WI38 (cell line): ENCODE results near the gene NT5C3B.

ENCODE experiments used
- H3K4me3 ChIP-seq: 2 replicates; pipeline ENCODE4 v1.5.1; 2011; ENCODE audit warnings: low read depth, mild to moderate bottlenecking, control low read depth, low read length
- CTCF ChIP-seq: IDR thresholded peaks from 2 replicates; pipeline ENCODE4 v1.5.1; 2012; ENCODE audit warnings: low read depth, mild to moderate bottlenecking, control low read depth, low read length

Gene NT5C3B

GRCh38 chr17:41803049-41804020 is 32.7 kb downstream of the NT5C3B start:
- H3K4me3 ChIP-seq, result no peak overlapping the region
- TF ChIP-seq CTCF, result no peak

DNA sequence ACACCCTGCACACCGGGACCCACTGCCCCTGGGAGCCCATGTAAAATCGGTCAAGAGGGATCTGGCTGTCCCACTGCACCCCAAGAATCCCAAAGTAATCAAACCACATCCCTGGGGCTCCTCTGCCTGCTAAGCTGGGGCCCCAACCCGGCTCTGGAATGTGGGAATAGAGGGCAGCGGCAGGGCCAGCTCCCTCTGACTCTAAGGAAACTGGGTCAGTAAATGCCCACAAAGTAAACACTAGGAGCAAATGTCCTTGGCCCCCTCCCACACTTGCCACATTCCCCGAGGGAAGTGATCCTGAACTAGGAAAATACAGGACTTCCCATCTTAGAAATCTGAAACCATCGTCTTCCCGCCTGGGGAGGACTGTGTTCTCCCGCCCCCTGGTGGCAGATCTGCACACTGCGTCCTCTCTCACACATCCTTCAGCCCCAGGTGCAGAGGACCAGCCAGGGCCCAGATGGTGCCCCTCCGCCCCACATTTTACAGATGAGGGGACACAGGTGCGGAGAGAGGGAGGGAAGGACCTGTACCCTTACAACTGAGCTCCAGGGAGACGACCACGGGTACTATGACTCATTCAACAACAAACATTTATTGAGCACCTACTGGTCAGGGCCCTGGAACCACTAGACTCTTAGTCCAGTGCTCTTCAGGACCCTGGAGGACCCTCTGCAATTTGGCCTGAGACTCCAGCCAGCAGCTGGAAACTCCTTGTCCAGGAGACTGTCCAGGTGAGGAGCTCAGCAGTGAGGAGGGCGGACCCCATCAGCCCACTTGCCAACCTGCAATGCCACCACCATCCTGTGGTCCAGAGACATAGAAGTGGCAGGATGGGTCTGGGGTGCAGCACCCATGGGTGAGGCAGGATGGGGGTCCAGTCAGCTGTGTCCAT is 34.4 kb downstream of the NT5C3B start:
- TF ChIP-seq CTCF, result peak; percentile 88
- no peak overlapping the region for H3K4me3 ChIP-seq

DNA sequence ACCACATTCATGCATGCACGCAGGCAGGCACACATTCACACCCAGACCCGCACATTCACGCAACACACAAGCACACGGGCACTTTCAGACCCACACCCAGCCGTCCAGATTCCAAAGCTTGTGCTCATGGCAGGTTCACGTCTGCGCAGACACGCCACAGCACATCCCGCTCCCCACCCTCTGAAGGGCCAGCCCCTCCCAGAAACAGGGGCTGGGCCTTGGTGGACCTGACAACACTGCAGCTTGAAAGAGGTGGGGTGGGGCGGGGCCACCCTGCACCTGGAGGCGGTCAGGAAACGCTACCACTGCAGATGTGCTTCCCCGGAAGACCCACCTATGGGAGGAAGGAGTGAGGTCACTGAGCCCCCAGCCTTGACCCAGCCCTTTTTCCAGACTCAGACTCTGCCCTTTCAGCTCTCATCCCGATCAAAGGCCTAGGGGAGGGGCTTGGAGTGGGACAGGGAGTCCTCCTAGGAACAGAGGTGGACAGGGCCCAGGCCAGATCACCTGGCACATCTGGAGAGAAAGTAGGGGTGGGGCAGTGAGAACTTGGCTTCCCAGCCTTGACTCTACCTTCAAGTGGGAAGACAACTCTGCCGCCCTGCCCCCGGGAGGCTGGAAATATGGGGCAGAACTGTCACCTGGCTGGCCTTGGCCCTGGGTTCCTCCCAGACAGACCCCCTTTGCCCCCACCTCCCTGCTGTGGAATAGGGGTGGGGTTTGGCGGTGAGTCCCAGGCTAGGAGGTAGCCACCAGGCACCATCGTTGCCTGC is 35.2 kb downstream of the NT5C3B start:
- H3K4me3 ChIP-seq, result no peak overlapping the region
- no peak for TF ChIP-seq CTCF

DNA sequence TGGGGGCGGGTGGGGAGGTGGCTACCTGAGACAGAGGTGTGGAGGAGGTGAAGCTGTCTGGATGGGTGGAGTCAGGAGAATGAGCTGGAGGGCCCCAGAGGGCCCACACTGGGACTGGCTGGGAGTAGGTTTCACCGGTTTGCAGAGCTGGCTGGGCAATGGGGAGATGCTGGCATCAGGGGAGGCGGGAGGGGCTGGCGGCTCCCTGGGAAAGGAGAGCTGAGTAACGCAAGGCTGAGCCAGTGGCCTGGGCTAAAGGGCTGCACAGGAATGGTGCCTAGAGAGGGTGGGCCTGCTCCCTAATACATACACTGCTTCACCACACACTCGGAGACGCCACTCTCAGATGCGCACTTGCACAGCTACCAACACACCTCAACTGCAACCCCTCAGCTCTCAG is 36.7 kb downstream of the NT5C3B start:
- TF ChIP-seq CTCF, result no peak
- H3K4me3 ChIP-seq, result no peak overlapping the region

- no peak overlapping the region for H3K4me3 ChIP-seq
- TF ChIP-seq CTCF, result no peak
These were observed 38.7 kb downstream of the NT5C3B start for GRCh38 chr17:41797377-41797776.

DNA sequence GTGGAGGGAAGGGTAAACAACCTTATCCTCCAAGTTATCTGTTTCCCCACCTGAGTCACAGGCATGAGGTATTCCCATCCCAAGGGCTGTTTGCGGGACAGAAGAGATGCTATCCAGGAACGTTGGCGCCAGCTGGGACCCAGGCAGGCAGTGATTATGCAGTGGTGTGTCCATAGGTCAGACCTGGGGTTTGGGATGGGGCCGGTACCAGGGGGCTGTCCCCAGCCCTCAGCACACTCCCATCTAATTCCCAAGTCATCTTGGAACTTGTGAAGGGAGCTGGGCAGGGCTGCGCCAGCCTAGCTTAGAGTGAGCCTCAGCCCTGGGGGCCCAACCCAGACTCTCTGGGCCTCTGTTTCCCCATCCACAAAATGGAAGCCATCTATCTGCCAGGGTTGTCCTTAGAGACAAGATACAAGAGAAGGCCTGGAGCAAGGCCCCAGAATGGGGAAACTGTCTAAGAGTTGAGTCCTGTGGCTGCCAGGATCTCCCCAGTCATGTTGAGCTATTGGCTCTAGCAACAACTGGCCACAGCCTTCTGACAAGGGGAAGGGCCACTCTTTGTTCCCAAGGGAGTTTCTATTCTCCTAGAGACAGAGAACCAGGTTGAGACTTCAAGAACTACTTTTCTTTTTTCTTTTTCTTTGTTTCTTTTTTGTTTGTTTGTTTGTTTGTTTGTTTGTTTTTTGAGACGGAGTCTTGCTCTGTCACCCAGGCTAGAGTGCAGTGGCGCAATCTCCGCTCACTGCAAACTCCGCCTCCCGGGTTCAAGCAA is 39.7 kb downstream of the NT5C3B start:
- TF ChIP-seq CTCF, result no peak
- H3K4me3 ChIP-seq, result no peak overlapping the region
